ENCODE results near the gene ADARB2.

GRCh38 chr10:1369665-1370064 lies 367.7 kb downstream of the ADARB2 start:
- TF ChIP-seq CTCF (IDR thresholded peaks at IDR 0.05) (no peak), POLR2A (IDR thresholded peaks at IDR 0.05) (no peak)
